HUDEP-2 (cell line): ENCODE measurements around the gene DPH2.

ENCODE experiments used
- DNase-seq, 76 experiments: peaks; one replicate each; lab custom pipeline; 2025; ENCODE audit not compliant: unreplicated experiment in 76 of 76; lab: John Stamatoyannopoulos, UW

DPH2 gene

DNA sequence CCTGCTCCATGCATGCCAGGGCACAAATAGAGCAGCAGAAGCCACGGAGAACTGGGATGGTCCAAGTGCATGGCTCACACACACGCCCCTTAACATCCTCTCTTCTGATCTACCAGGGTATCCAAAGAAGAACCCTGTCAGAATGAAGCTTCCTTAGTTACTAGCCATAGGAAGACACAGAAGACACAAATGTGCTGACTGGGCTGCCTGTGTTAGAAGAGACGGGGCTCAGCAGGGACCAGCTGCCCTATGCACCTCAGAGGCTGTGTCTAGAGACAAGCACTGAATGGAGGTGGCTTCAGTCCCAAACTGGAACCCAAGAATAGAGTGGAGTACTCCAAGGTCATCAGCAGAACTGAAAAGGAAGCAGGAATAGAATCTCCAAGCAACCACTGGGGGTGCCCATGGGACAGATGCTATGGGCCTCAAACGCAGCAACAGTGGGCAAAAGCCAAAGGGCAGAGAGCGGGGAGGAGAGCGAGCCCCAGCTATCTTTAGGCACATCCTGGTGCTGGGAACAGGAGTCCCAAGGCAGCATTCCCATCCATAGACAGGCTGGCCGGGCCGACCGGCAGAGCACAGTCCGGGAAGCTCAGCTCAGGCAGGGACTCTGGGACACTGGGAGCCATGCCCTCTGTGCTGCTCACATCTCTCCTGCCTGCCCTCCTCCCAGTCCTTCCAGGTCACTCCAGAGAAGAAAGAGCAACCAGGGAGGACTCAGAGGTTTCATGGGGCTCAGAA, 51.9 kb downstream of the DPH2 start:
- no peak for DNase-seq
